ENCODE measurements around the gene COPS3. TPM values are rescaled to one million over a fixed set of nuclear protein-coding genes. Genes with fewer than 3 reads are reported as not detected.
A peak's percentile ranks its signal among the peaks of the same experiment; 100 is the strongest.

Gene COPS3
- total and polyA plus RNA-seq, 2 experiments from 2014 or later, result 108 to 121 TPM

GRCh38 chr17:17235212-17236174, 45.6 kb downstream of the COPS3 start:
- no peaks in the 10 kb centered on the region for H3K9me3 Mint-ChIP-seq
- ATAC-seq (no peak), DNase-seq (ENCODE audit: low spot score) (no peak)
- TF ChIP-seq EZH2 (IDR thresholded peaks at IDR 0.05; ENCODE audit: low read depth, unreplicated experiment) (no peak), POLR2AphosphoS5 (IDR thresholded peaks at IDR 0.05; ENCODE audit: low read depth) (no peak), EZH2phosphoT487 (IDR thresholded peaks at IDR 0.05; ENCODE audit: unreplicated experiment) (no peak), ETS1 (IDR thresholded peaks at IDR 0.05) (no peak), ZNF114 (CRISPR knock-in tag; IDR thresholded peaks at IDR 0.05) (no peak), NANOG (IDR thresholded peaks at IDR 0.05; ENCODE audit: borderline replicate concordance) (no peak), ZNF331 (CRISPR knock-in tag; IDR thresholded peaks at IDR 0.05; ENCODE audit: low read depth) (no peak), CREB1 (CRISPR knock-in tag; IDR thresholded peaks at IDR 0.05; ENCODE audit: low read depth) (no peak), STAT1 (IDR thresholded peaks at IDR 0.05; ENCODE audit: unreplicated experiment) (no peak), JUNB (IDR thresholded peaks at IDR 0.05; ENCODE audit: unreplicated experiment) (no peak)
- TF ChIP-seq, protein P1, sequence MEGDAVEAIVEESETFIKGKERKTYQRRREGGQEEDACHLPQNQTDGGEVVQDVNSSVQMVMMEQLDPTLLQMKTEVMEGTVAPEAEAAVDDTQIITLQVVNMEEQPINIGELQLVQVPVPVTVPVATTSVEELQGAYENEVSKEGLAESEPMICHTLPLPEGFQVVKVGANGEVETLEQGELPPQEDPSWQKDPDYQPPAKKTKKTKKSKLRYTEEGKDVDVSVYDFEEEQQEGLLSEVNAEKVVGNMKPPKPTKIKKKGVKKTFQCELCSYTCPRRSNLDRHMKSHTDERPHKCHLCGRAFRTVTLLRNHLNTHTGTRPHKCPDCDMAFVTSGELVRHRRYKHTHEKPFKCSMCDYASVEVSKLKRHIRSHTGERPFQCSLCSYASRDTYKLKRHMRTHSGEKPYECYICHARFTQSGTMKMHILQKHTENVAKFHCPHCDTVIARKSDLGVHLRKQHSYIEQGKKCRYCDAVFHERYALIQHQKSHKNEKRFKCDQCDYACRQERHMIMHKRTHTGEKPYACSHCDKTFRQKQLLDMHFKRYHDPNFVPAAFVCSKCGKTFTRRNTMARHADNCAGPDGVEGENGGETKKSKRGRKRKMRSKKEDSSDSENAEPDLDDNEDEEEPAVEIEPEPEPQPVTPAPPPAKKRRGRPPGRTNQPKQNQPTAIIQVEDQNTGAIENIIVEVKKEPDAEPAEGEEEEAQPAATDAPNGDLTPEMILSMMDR (conservative IDR thresholded peaks at IDR 0.05; ENCODE audit: low read depth in 2 of 2), result no peak
- TF ChIP-seq, protein P2, sequence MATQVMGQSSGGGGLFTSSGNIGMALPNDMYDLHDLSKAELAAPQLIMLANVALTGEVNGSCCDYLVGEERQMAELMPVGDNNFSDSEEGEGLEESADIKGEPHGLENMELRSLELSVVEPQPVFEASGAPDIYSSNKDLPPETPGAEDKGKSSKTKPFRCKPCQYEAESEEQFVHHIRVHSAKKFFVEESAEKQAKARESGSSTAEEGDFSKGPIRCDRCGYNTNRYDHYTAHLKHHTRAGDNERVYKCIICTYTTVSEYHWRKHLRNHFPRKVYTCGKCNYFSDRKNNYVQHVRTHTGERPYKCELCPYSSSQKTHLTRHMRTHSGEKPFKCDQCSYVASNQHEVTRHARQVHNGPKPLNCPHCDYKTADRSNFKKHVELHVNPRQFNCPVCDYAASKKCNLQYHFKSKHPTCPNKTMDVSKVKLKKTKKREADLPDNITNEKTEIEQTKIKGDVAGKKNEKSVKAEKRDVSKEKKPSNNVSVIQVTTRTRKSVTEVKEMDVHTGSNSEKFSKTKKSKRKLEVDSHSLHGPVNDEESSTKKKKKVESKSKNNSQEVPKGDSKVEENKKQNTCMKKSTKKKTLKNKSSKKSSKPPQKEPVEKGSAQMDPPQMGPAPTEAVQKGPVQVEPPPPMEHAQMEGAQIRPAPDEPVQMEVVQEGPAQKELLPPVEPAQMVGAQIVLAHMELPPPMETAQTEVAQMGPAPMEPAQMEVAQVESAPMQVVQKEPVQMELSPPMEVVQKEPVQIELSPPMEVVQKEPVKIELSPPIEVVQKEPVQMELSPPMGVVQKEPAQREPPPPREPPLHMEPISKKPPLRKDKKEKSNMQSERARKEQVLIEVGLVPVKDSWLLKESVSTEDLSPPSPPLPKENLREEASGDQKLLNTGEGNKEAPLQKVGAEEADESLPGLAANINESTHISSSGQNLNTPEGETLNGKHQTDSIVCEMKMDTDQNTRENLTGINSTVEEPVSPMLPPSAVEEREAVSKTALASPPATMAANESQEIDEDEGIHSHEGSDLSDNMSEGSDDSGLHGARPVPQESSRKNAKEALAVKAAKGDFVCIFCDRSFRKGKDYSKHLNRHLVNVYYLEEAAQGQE (IDR thresholded peaks at IDR 0.05; ENCODE audit: unreplicated experiment), result no peak
- TF ChIP-seq, protein P3, sequence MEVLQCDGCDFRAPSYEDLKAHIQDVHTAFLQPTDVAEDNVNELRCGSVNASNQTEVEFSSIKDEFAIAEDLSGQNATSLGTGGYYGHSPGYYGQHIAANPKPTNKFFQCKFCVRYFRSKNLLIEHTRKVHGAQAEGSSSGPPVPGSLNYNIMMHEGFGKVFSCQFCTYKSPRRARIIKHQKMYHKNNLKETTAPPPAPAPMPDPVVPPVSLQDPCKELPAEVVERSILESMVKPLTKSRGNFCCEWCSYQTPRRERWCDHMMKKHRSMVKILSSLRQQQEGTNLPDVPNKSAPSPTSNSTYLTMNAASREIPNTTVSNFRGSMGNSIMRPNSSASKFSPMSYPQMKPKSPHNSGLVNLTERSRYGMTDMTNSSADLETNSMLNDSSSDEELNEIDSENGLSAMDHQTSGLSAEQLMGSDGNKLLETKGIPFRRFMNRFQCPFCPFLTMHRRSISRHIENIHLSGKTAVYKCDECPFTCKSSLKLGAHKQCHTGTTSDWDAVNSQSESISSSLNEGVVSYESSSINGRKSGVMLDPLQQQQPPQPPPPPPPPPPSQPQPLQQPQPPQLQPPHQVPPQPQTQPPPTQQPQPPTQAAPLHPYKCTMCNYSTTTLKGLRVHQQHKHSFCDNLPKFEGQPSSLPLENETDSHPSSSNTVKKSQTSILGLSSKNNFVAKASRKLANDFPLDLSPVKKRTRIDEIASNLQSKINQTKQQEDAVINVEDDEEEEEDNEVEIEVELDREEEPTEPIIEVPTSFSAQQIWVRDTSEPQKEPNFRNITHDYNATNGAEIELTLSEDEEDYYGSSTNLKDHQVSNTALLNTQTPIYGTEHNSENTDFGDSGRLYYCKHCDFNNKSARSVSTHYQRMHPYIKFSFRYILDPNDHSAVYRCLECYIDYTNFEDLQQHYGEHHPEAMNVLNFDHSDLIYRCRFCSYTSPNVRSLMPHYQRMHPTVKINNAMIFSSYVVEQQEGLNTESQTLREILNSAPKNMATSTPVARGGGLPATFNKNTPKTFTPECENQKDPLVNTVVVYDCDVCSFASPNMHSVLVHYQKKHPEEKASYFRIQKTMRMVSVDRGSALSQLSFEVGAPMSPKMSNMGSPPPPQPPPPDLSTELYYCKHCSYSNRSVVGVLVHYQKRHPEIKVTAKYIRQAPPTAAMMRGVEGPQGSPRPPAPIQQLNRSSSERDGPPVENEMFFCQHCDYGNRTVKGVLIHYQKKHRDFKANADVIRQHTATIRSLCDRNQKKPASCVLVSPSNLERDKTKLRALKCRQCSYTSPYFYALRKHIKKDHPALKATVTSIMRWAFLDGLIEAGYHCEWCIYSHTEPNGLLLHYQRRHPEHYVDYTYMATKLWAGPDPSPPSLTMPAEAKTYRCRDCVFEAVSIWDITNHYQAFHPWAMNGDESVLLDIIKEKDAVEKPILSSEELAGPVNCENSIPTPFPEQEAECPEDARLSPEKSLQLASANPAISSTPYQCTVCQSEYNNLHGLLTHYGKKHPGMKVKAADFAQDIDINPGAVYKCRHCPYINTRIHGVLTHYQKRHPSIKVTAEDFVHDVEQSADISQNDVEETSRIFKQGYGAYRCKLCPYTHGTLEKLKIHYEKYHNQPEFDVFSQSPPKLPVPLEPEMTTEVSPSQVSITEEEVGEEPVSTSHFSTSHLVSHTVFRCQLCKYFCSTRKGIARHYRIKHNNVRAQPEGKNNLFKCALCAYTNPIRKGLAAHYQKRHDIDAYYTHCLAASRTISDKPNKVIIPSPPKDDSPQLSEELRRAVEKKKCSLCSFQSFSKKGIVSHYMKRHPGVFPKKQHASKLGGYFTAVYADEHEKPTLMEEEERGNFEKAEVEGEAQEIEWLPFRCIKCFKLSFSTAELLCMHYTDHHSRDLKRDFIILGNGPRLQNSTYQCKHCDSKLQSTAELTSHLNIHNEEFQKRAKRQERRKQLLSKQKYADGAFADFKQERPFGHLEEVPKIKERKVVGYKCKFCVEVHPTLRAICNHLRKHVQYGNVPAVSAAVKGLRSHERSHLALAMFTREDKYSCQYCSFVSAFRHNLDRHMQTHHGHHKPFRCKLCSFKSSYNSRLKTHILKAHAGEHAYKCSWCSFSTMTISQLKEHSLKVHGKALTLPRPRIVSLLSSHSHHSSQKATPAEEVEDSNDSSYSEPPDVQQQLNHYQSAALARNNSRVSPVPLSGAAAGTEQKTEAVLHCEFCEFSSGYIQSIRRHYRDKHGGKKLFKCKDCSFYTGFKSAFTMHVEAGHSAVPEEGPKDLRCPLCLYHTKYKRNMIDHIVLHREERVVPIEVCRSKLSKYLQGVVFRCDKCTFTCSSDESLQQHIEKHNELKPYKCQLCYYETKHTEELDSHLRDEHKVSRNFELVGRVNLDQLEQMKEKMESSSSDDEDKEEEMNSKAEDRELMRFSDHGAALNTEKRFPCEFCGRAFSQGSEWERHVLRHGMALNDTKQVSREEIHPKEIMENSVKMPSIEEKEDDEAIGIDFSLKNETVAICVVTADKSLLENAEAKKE (CRISPR knock-in tag; IDR thresholded peaks at IDR 0.05), result no peak
- peaks cover 11% of the 10 kb centered on the region for H3K27me3 Mint-ChIP-seq (ENCODE audit: insufficient read depth, low read depth, poor library complexity)
- H3K4me3 Mint-ChIP-seq, result peak overlapping the region; percentile 98
- Histone ChIP-seq H3K27me3 (ENCODE audit: insufficient read depth) (no peaks in the 10 kb centered on the region), H3K4me1 (ENCODE audit: insufficient read depth) (peaks cover 10% of the 10 kb centered on the region), H3K36me3 (ENCODE audit: insufficient read depth) (peaks cover 4% of the 10 kb centered on the region; the same call in 1 of the 2 replicates), H3F3A (replicated peaks; ENCODE audit: low read depth) (0 out of 2 replicates have a peak, but pooled peaks cover 5% of the 10 kb centered on the region), H3K9me2 (ENCODE audit: insufficient read depth) (no peaks in the 10 kb centered on the region), H3K79me2 (replicated peaks; ENCODE audit: insufficient read depth) (peaks cover 43% of the 10 kb centered on the region), H2AFZ (no peak overlapping the region), H4K20me1 (replicated peaks; ENCODE audit: insufficient read depth) (peaks cover 11% of the 10 kb centered on the region; the same call in 1 of the 2 replicates), H3K4me2 (peak overlapping the region; percentile 78), H3K4me3 (peak overlapping the region; percentile 98), H3K27ac (ENCODE audit: low read depth) (no peak overlapping the region)
- H3K4me1 Mint-ChIP-seq, result peaks cover 16% of the 10 kb centered on the region
- peaks cover 14% of the 10 kb centered on the region for H3K36me3 Mint-ChIP-seq (ENCODE audit: low read depth)
- no peak overlapping the region; the same call in 1 of the 2 replicates for H3K27ac Mint-ChIP-seq
